IMR-90 (cell line): ENCODE measurements around the gene SOX5. TPM values are rescaled to one million over a fixed set of nuclear protein-coding genes. Genes with fewer than 3 reads are reported as not detected.

Source experiments
- ATAC-seq: fragments of 200-7000 bp; cut with Tn5 transposase; 2 replicates; pipeline ENCODE4 v1.9.1; 2020; ENCODE audit warnings: low read depth, mild to moderate bottlenecking, moderate library complexity
- BruUV-seq: library from RNA; stranded (reverse); fragments of 400-500 nt; replicated peaks from 2 replicates; lab custom pipeline; 2021; lab: Mats Ljungman, UMichigan
- CTCF ChIA-PET: fragments of 300-600 bp; formaldehyde crosslinking; extraction: SDS; loops from one replicate; lab custom pipeline; 2021; ENCODE audit warnings: antibody characterized with exemption; lab: Yijun Ruan, JAX
- POLR2A ChIA-PET: fragments of 300-600 bp; sonication (Branson Sonifier 250); formaldehyde crosslinking; loops from one replicate; lab custom pipeline; 2022; ENCODE audit warnings: antibody characterized with exemption; ENCODE audit not compliant: unreplicated experiment; lab: Charles Lee
- DNase-seq: peaks from one replicate; pipeline ENCODE4 v3.0.0; 2013
- H2AFZ ChIP-seq: replicated peaks from 2 replicates; pipeline ENCODE3; 2013; ENCODE audit warnings: low read length, mild to moderate bottlenecking; ENCODE audit not compliant: poor library complexity
- H2AK5ac ChIP-seq: 2 replicates; pipeline ENCODE4 v1.6.1; 2013; ENCODE audit warnings: low read depth, low read length, inconsistent platforms
- H2AK9ac ChIP-seq: replicated peaks from 2 replicates; pipeline ENCODE3; 2013; ENCODE audit warnings: mild to moderate bottlenecking, low read depth, low read length, moderate library complexity; ENCODE audit not compliant: poor library complexity
- H2BK120ac ChIP-seq: 2 replicates; pipeline ENCODE4 v1.6.1; 2013; ENCODE audit warnings: low read depth, low read length, inconsistent platforms
- H2BK15ac ChIP-seq: 3 replicates; pipeline ENCODE4 v1.6.1; 2013; ENCODE audit warnings: low read depth, low read length, inconsistent platforms
- H2BK20ac ChIP-seq: 2 replicates; pipeline ENCODE4 v1.6.1; 2013; ENCODE audit warnings: low read depth, mild to moderate bottlenecking, inconsistent platforms, low read length, moderate library complexity
- H2BK5ac ChIP-seq: 2 replicates; pipeline ENCODE4 v1.6.1; 2013; ENCODE audit warnings: mild to moderate bottlenecking, low read depth, low read length, inconsistent platforms; ENCODE audit not compliant: poor library complexity, severe bottlenecking
- H3K14ac ChIP-seq: replicated peaks from 2 replicates; pipeline ENCODE4 v1.6.1; 2013; ENCODE audit warnings: low read depth, low read length, inconsistent platforms
- H3K18ac ChIP-seq: 2 replicates; pipeline ENCODE4 v1.6.1; 2013; ENCODE audit warnings: low read depth, low read length, control low read depth
- H3K23ac ChIP-seq: 2 replicates; pipeline ENCODE4 v1.6.1; 2013; ENCODE audit warnings: low read depth, low read length, inconsistent platforms
- H3K27ac ChIP-seq: 2 replicates; pipeline ENCODE4 v1.5.1; 2013; ENCODE audit warnings: mild to moderate bottlenecking, control low read depth, low read length; ENCODE audit not compliant: insufficient read depth
- H3K27me3 ChIP-seq: 2 replicates; pipeline ENCODE4 v1.6.1; 2013; ENCODE audit warnings: low read length; ENCODE audit not compliant: control insufficient read depth, insufficient read depth
- H3K36me3 ChIP-seq: 2 replicates; pipeline ENCODE4 v1.6.1; 2013; ENCODE audit warnings: low read length, mixed read lengths; ENCODE audit not compliant: control insufficient read depth, insufficient read depth
- H3K4ac ChIP-seq: 2 replicates; pipeline ENCODE4 v1.6.1; 2013; ENCODE audit warnings: low read depth, low read length, inconsistent platforms
- H3K4me1 ChIP-seq: 2 replicates; pipeline ENCODE4 v1.6.1; 2013; ENCODE audit warnings: low read length, mixed read lengths; ENCODE audit not compliant: control insufficient read depth, insufficient read depth
- H3K4me2 ChIP-seq: 2 replicates; pipeline ENCODE4 v1.6.1; 2013; ENCODE audit warnings: low read depth, mild to moderate bottlenecking, control low read depth, low read length, moderate library complexity
- H3K4me3 ChIP-seq: 2 replicates; pipeline ENCODE4 v1.5.1; 2013; ENCODE audit warnings: low read depth, mild to moderate bottlenecking, control low read depth, low read length, moderate library complexity; ENCODE audit not compliant: insufficient read depth
- H3K56ac ChIP-seq: 2 replicates; pipeline ENCODE4 v1.6.1; 2013; ENCODE audit warnings: low read length, inconsistent platforms; ENCODE audit not compliant: insufficient read depth; ENCODE audit errors: extremely low read depth
- H3K79me1 ChIP-seq, 2 experiments: 2 replicates each; pipeline ENCODE4 v1.6.1; 2013; ENCODE audit warnings: low read length in 2 of 2, inconsistent platforms in 1 of 2, low read depth in 1 of 2
- H3K9ac ChIP-seq: 2 replicates; pipeline ENCODE4 v1.6.1; 2013; ENCODE audit warnings: low read depth, low read length, control low read depth
- H3K9me1 ChIP-seq: 2 replicates; pipeline ENCODE4 v1.6.1; 2013; ENCODE audit warnings: low read length, inconsistent platforms; ENCODE audit not compliant: insufficient read depth
- H3K9me3 ChIP-seq: 2 replicates; pipeline ENCODE4 v1.6.1; 2013; ENCODE audit warnings: low read length; ENCODE audit not compliant: control insufficient read depth, insufficient read depth
- H4K20me1 ChIP-seq: 2 replicates; pipeline ENCODE4 v1.6.1; 2013; ENCODE audit warnings: low read length, inconsistent platforms; ENCODE audit not compliant: insufficient read depth
- H4K5ac ChIP-seq: 2 replicates; pipeline ENCODE4 v1.6.1; 2013; ENCODE audit warnings: mild to moderate bottlenecking, low read depth, low read length, control low read depth
- H4K8ac ChIP-seq, 2 experiments: 2 replicates each; pipeline ENCODE4 v1.6.1; 2013; ENCODE audit warnings: low read depth in 2 of 2, low read length in 2 of 2, control low read depth in 1 of 2, inconsistent platforms in 1 of 2
- H4K91ac ChIP-seq: 2 replicates; pipeline ENCODE4 v1.6.1; 2013; ENCODE audit warnings: low read depth, low read length, inconsistent platforms; ENCODE audit not compliant: insufficient read depth
- BHLHE40 ChIP-seq: fragments of 150-350 bp; IDR thresholded peaks from 2 replicates; pipeline ENCODE4 v1.6.1; 2016; ENCODE audit warnings: mild to moderate bottlenecking, low read depth, low read length
- MAFK ChIP-seq: IDR thresholded peaks from 2 replicates; pipeline ENCODE4 v1.6.1; 2012; ENCODE audit warnings: low read depth, low read length, improper control_type of control experiment
- MXI1 ChIP-seq: IDR thresholded peaks from 2 replicates; pipeline ENCODE4 v1.6.1; 2012; ENCODE audit warnings: low read depth, mild to moderate bottlenecking, low read length, moderate library complexity, borderline replicate concordance
- NFE2L2 ChIP-seq: fragments of 150-350 bp; IDR thresholded peaks from 2 replicates; pipeline ENCODE4 v1.6.1; 2016; ENCODE audit warnings: low read depth, mild to moderate bottlenecking, low read length
- POLR2A ChIP-seq: IDR thresholded peaks from 2 replicates; pipeline ENCODE4 v1.6.1; 2012; ENCODE audit warnings: mild to moderate bottlenecking, low read depth, low read length
- WGBS, 2 experiments: methylation state at CpG; one replicate each; pipeline versions ENCODE4 v1.1.5 to v1.1.7; 2013; ENCODE audit warnings: missing lambda C conversion rate in 2 of 2; ENCODE audit not compliant: insufficient read length in 1 of 2; ENCODE audit errors: extremely low coverage in 2 of 2; 5-methylcytosine and 5-hydroxymethylcytosine counted together
- dilution Hi-C: fragments of 300-500 bp; cut with HindIII; formaldehyde crosslinking; loops from one replicate; pipeline ENCODE4 v1.14.3; 2018; ENCODE audit warnings: low sequenced_read_pairs; ENCODE audit not compliant: unreplicated experiment
- in situ Hi-C: fragments of 300-500 bp; cut with MboI; formaldehyde crosslinking; loops from 3 replicates; pipeline ENCODE4 v1.14.3; 2019; ENCODE audit warnings: low sequenced_read_pairs, inconsistent platforms, mixed read lengths
- intact Hi-C: fragments of 100-400 bp; cut with micrococcal nuclease; formaldehyde crosslinking; loops from 2 replicates; pipeline ENCODE4 v1.10.0; 2022
- polyA plus RNA-seq, 3 experiments: library from polyadenylated mRNA; depleted of rRNA; stranded (reverse); fragments of >200 nt; gene quantifications; 2 replicates each; pipeline ENCODE4 v1.2.3, GENCODE V29; 2012; ENCODE audit warnings: low replicate concordance in 1 of 3
- total RNA-seq: library from RNA; depleted of rRNA; stranded (reverse); fragments of >200 nt; gene quantifications from 2 replicates; pipeline ENCODE4 v1.2.3, GENCODE V29; 2012
- TF ChIP-seq, protein P1 (sequence below): fragments of 150-350 bp; IDR thresholded peaks from 2 replicates; pipeline ENCODE4 v1.6.1; 2016; ENCODE audit warnings: low read depth, mild to moderate bottlenecking, low read length, moderate library complexity, borderline replicate concordance

The SOX5 gene
- total and polyA plus RNA-seq, 2 of the 4 experiments (the other 2 are of a cell fraction): 1.1 to 13.1 TPM

DNA sequence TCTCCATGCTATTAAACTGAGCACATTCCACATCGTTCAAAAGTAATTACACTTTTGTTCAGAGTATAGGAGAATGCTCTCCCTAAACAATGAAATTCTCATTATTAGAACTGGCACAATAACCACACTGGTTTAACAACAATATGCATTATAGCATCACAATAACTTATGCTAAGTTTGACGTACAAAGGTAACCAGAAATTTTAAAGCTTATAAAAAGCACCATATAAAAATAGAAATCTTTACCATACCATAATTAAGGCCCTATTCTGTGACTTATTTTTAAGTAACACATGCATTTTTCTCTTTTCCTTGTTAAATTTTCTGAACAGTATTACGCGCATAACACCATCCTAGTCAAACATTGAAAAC is 60.4 kb downstream of the SOX5 start:
- Histone ChIP-seq H3K27me3 (no peaks in the 10 kb centered on the region), H4K20me1 (no peaks in the 10 kb centered on the region), H3K4me1 (no peaks in the 10 kb centered on the region), H3K79me1 (no peaks in the 10 kb centered on the region), H2BK20ac (no peak overlapping the region), H3K9ac (no peak overlapping the region), H3K14ac (no peak overlapping the region), H2BK15ac (no peak overlapping the region), H2AFZ (no peak overlapping the region), H3K9me1 (no peaks in the 10 kb centered on the region), H4K8ac (no peak overlapping the region), H3K23ac (no peak overlapping the region), H3K27ac (no peak overlapping the region), H2BK120ac (no peak overlapping the region), H3K4ac (no peak overlapping the region), H2AK9ac (no peak overlapping the region), H2BK5ac (no peak overlapping the region), H3K9me3 (no peaks in the 10 kb centered on the region), H4K91ac (no peak overlapping the region), H3K18ac (no peak overlapping the region), H3K4me2 (no peak overlapping the region), H2AK5ac (no peak overlapping the region), H4K5ac (no peak overlapping the region), H3K56ac (no peak overlapping the region), H3K36me3 (peaks cover 1% of the 10 kb centered on the region; the same call in 1 of the 2 replicates), H3K4me3 (no peak overlapping the region)
- intact Hi-C loops (no loop called here), dilution Hi-C loops (no loop called here), in situ Hi-C loops (no loop called here)
- DNase-seq: no peak
- ChIA-PET CTCF (no interaction called here), POLR2A (no interaction called here)
- no peak for TF ChIP-seq MXI1
- TF ChIP-seq, protein P1, sequence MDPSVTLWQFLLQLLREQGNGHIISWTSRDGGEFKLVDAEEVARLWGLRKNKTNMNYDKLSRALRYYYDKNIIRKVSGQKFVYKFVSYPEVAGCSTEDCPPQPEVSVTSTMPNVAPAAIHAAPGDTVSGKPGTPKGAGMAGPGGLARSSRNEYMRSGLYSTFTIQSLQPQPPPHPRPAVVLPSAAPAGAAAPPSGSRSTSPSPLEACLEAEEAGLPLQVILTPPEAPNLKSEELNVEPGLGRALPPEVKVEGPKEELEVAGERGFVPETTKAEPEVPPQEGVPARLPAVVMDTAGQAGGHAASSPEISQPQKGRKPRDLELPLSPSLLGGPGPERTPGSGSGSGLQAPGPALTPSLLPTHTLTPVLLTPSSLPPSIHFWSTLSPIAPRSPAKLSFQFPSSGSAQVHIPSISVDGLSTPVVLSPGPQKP: no peak
- TF ChIP-seq MAFK: no peak
- no peak for TF ChIP-seq NFE2L2
- TF ChIP-seq POLR2A: no peak
- TF ChIP-seq BHLHE40: no peak
- no TSS peak for BruUV-seq
- no CpG with 5 or more reads among the region's 4 CpGs for WGBS, 2 experiments
- no peak for ATAC-seq
